ENCODE results near the gene TMEM92.

GRCh38 chr17:50289278-50289677 is 15.0 kb downstream of the TMEM92 start:
- TF ChIP-seq, protein P1, sequence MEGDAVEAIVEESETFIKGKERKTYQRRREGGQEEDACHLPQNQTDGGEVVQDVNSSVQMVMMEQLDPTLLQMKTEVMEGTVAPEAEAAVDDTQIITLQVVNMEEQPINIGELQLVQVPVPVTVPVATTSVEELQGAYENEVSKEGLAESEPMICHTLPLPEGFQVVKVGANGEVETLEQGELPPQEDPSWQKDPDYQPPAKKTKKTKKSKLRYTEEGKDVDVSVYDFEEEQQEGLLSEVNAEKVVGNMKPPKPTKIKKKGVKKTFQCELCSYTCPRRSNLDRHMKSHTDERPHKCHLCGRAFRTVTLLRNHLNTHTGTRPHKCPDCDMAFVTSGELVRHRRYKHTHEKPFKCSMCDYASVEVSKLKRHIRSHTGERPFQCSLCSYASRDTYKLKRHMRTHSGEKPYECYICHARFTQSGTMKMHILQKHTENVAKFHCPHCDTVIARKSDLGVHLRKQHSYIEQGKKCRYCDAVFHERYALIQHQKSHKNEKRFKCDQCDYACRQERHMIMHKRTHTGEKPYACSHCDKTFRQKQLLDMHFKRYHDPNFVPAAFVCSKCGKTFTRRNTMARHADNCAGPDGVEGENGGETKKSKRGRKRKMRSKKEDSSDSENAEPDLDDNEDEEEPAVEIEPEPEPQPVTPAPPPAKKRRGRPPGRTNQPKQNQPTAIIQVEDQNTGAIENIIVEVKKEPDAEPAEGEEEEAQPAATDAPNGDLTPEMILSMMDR (IDR thresholded peaks at IDR 0.05; ENCODE audit: insufficient read depth, low read length), result no peak
- TF ChIP-seq, protein P2, sequence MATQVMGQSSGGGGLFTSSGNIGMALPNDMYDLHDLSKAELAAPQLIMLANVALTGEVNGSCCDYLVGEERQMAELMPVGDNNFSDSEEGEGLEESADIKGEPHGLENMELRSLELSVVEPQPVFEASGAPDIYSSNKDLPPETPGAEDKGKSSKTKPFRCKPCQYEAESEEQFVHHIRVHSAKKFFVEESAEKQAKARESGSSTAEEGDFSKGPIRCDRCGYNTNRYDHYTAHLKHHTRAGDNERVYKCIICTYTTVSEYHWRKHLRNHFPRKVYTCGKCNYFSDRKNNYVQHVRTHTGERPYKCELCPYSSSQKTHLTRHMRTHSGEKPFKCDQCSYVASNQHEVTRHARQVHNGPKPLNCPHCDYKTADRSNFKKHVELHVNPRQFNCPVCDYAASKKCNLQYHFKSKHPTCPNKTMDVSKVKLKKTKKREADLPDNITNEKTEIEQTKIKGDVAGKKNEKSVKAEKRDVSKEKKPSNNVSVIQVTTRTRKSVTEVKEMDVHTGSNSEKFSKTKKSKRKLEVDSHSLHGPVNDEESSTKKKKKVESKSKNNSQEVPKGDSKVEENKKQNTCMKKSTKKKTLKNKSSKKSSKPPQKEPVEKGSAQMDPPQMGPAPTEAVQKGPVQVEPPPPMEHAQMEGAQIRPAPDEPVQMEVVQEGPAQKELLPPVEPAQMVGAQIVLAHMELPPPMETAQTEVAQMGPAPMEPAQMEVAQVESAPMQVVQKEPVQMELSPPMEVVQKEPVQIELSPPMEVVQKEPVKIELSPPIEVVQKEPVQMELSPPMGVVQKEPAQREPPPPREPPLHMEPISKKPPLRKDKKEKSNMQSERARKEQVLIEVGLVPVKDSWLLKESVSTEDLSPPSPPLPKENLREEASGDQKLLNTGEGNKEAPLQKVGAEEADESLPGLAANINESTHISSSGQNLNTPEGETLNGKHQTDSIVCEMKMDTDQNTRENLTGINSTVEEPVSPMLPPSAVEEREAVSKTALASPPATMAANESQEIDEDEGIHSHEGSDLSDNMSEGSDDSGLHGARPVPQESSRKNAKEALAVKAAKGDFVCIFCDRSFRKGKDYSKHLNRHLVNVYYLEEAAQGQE (IDR thresholded peaks at IDR 0.05; ENCODE audit: insufficient replicate concordance, low read depth), result no peak
- no peak for TF ChIP-seq POLR2AphosphoS5 (IDR thresholded peaks at IDR 0.05; ENCODE audit: low read depth)
